ENCODE measurements around the gene GALNT10. TPM values are rescaled to one million over a fixed set of nuclear protein-coding genes. Genes with fewer than 3 reads are reported as not detected.

GALNT10 gene
- total and polyA plus RNA-seq, 8 donors, result 5.3 to 76.4 (median 27.4) TPM

DNA sequence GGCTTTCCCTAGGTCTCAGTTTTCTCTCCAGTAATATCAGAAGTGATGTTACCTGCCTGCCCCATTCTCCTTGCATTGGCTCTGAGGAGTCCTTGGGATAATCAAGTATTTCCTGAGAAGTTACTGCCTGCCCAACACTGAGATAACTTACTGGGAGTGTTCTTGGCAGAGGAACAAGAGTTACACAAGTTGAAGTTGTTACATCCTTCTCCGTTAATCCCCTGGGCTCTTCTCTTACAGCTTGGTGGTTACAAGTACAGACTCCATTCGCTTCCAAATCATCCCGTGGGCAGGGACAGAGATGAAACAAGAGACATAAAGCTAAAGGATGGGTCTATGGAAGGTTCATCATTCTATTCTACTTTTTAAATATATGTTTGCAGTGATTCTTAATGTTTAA is 181.2 kb downstream of the GALNT10 start:
- no peak for TF ChIP-seq POLR2A (IDR thresholded peaks at IDR 0.05)
- TF ChIP-seq POLR2AphosphoS5 (IDR thresholded peaks at IDR 0.05), result peak in 2 of 3 donors; percentile 25 to 53
- Histone ChIP-seq H3K4me1 (peaks cover 0 to 59% (median 21%) of the 10 kb centered on the region in 4 donors), H3K27ac (peak overlapping the region in 1 of 5 donors; percentile 68), H3K4me3 (no peak overlapping the region), H3K36me3 (peaks cover 5 to 22% (median 11%) of the 10 kb centered on the region in 4 donors), H3K9me3 (no peaks in the 10 kb centered on the region), H3K27me3 (no peaks in the 10 kb centered on the region)
- peak in 1 of 2 donors; percentile 65 for DNase-seq
- 47 to 70% (median 54%) methylated on average over 3 of the region's 3 CpGs for WGBS, 5 donors
- intact Hi-C loops (cut with DNase I; ENCODE audit: low total_unique reads), result no loop called here

DNA sequence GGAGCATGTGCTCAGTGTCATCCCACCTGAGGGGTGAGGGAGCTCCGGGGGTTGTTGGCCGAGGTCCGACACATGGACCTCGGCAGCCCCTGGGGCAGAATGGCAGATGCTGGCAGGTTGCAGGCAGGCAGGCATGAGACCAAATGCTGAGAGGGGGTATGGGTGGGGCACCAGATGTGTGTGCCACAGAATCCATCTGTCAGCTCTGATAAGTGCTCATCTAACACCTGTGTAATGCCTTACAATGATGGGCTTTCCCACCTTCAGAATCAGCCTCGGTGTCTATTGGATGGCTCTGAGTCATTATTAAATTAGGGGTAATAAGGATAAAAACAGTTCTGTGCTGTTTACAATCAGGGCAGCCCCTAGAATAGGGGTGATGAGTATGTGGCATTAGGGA is 182.1 kb downstream of the GALNT10 start:
- DNase-seq, result no peak
- H3K9me3 ChIP-seq, result no peaks in the 10 kb centered on the region
- no peaks in the 10 kb centered on the region for H3K27me3 ChIP-seq
- peaks cover 0 to 56% (median 17%) of the 10 kb centered on the region in 4 donors for H3K4me1 ChIP-seq
- H3K27ac ChIP-seq, result peak overlapping the region in 1 of 5 donors; percentile 46
- TF ChIP-seq, protein P1, sequence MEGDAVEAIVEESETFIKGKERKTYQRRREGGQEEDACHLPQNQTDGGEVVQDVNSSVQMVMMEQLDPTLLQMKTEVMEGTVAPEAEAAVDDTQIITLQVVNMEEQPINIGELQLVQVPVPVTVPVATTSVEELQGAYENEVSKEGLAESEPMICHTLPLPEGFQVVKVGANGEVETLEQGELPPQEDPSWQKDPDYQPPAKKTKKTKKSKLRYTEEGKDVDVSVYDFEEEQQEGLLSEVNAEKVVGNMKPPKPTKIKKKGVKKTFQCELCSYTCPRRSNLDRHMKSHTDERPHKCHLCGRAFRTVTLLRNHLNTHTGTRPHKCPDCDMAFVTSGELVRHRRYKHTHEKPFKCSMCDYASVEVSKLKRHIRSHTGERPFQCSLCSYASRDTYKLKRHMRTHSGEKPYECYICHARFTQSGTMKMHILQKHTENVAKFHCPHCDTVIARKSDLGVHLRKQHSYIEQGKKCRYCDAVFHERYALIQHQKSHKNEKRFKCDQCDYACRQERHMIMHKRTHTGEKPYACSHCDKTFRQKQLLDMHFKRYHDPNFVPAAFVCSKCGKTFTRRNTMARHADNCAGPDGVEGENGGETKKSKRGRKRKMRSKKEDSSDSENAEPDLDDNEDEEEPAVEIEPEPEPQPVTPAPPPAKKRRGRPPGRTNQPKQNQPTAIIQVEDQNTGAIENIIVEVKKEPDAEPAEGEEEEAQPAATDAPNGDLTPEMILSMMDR (IDR thresholded peaks at IDR 0.05), result no peak
- TF ChIP-seq POLR2AphosphoS5 (IDR thresholded peaks at IDR 0.05), result no peak
- TF ChIP-seq EP300 (IDR thresholded peaks at IDR 0.05), result no peak
- TF ChIP-seq POLR2A (IDR thresholded peaks at IDR 0.05), result no peak
- no peak overlapping the region for H3K4me3 ChIP-seq
- intact Hi-C loops (cut with DNase I; ENCODE audit: low total_unique reads), result no loop called here
- WGBS, 5 donors, result 82 to 98% (median 93%) methylated on average over 5 of the region's 5 CpGs
- peaks cover 7 to 32% (median 21%) of the 10 kb centered on the region in 4 donors for H3K36me3 ChIP-seq

DNA sequence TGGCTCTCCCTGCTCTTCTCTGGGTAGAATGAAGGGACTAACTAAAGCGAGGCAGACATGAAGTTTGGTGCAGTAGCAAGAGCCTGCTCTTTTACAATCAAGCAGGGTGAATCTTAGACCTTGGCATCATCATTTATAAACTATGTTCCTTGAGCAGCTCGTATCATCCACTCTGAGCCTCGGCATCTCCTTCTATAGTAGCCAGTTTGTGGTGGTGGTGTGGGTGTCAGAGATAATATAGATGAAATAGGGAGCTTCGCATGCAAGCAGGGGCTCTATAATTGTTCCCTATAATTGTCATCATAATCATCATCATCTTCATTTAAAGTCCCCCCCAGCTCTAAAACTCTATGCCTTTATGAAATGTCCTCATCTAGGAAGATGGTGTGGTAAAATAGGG is 182.8 kb downstream of the GALNT10 start:
- intact Hi-C loops (cut with DNase I; ENCODE audit: low total_unique reads), result no loop called here
- WGBS, 5 donors, result 92 to 99% (median 96%) methylated on average over 4 of the region's 4 CpGs

DNA sequence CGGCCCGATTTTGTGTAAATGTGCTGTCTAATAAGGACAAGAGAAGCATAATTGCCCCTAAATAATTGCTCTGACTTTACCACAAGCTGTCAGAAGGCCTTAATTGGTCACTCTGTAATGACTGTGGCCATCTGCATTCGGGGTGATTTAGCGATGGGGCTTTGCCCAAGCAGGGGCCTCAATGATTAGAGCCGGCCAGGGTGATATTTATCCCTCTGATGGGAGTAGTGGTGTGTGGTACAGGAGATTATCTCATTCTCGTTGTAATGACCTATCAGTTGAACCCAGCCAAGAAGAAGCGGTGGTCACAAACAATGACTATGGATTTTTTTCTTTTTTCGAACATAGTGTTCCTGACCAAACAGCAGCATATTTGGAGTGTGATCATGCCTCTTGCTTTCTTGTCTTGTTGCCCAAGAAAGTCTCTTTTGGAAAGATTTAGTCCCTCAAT is 183.2 kb downstream of the GALNT10 start:
- 81 to 85% (median 83%) methylated on average over 8 of the region's 8 CpGs for WGBS, 5 donors
- H3K9me3 ChIP-seq, result no peaks in the 10 kb centered on the region
- intact Hi-C loops (cut with DNase I; ENCODE audit: low total_unique reads), result no loop called here
- H3K27me3 ChIP-seq, result no peaks in the 10 kb centered on the region
- H3K4me1 ChIP-seq, result peaks cover 0 to 45% (median 9%) of the 10 kb centered on the region in 4 donors
- H3K4me3 ChIP-seq, result no peak overlapping the region
- no peak for DNase-seq
- TF ChIP-seq POLR2A (IDR thresholded peaks at IDR 0.05) (no peak), POLR2AphosphoS5 (IDR thresholded peaks at IDR 0.05) (no peak)
- peak overlapping the region in 2 of 5 donors; percentile 26 to 46 for H3K27ac ChIP-seq
- peaks cover 15 to 43% (median 32%) of the 10 kb centered on the region in 4 donors for H3K36me3 ChIP-seq

More for the DNA sequence above, 182.8 kb downstream of the GALNT10 start:
- no peak for DNase-seq
- peak overlapping the region in 2 of 5 donors; percentile 26 to 46 for H3K27ac ChIP-seq
- no peaks in the 10 kb centered on the region for H3K27me3 ChIP-seq
- H3K36me3 ChIP-seq, result peaks cover 10 to 39% (median 27%) of the 10 kb centered on the region in 4 donors
- H3K4me1 ChIP-seq, result peaks cover 0 to 49% (median 13%) of the 10 kb centered on the region in 4 donors
- TF ChIP-seq POLR2A (IDR thresholded peaks at IDR 0.05), result no peak
- no peak for TF ChIP-seq POLR2AphosphoS5 (IDR thresholded peaks at IDR 0.05)
- TF ChIP-seq EP300 (IDR thresholded peaks at IDR 0.05), result no peak
- TF ChIP-seq, protein P1 (IDR thresholded peaks at IDR 0.05), result no peak
- H3K4me3 ChIP-seq, result no peak overlapping the region
- H3K9me3 ChIP-seq, result no peaks in the 10 kb centered on the region

DNA sequence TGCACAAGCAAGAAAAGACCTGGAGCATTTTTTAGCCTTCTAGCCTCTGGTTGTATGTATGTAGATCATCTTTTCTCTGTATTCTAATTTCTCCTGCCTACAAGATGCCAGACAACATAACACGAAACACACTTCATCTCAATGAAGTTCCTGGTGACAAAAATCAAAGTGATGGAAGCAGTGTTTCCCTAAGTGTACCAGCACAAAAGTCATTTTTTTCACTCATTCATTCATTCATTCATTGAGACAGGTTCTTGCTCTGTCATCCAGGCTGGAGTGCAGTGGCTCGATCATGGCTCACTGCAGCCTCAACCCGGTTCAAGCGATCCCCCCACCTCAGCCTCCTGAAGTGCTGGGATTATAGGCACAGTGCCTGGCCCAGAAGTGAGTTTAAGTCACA is 183.7 kb downstream of the GALNT10 start:
- WGBS, 5 donors, result 93 to 97% (median 95%) methylated on average over 4 of the region's 4 CpGs
- intact Hi-C loops (cut with DNase I; ENCODE audit: low total_unique reads), result no loop called here

More for the DNA sequence above, 183.7 kb downstream of the GALNT10 start:
- Histone ChIP-seq H3K9me3 (no peaks in the 10 kb centered on the region), H3K27ac (peak overlapping the region in 1 of 5 donors; percentile 24), H3K4me1 (peaks cover 0 to 41% (median 9%) of the 10 kb centered on the region in 4 donors), H3K4me3 (no peak overlapping the region), H3K36me3 (peaks cover 15 to 48% (median 37%) of the 10 kb centered on the region in 4 donors), H3K27me3 (no peaks in the 10 kb centered on the region)
- no peak for DNase-seq
- TF ChIP-seq POLR2A (IDR thresholded peaks at IDR 0.05) (no peak), EP300 (IDR thresholded peaks at IDR 0.05) (no peak), POLR2AphosphoS5 (IDR thresholded peaks at IDR 0.05) (no peak)
- TF ChIP-seq, protein P1 (IDR thresholded peaks at IDR 0.05), result no peak

Data from stomach (tissue), 9 donors.